GM21526 (cell line): Measurements from ENCODE around the gene GNA14.
"Not testable (repeated sequence)": the region's sequence is repeated elsewhere in the genome, so short reads cannot be mapped to it uniquely, and the experiment has no call there.

Experiments
- ATAC-seq: cut with Tn5 transposase; IDR thresholded peaks from one replicate; pipeline ENCODE4 v1.9.1; 2021; ENCODE audit warnings: moderate library complexity; ENCODE audit not compliant: unreplicated experiment, low FRiP score

The GNA14 gene

GRCh38 chr9:77647267-77648233, 572 bp downstream of the GNA14 start:
- no peak for ATAC-seq

GRCh38 chr9:77643871-77644270, 4.3 kb downstream of the GNA14 start:
- no peak for ATAC-seq

DNA sequence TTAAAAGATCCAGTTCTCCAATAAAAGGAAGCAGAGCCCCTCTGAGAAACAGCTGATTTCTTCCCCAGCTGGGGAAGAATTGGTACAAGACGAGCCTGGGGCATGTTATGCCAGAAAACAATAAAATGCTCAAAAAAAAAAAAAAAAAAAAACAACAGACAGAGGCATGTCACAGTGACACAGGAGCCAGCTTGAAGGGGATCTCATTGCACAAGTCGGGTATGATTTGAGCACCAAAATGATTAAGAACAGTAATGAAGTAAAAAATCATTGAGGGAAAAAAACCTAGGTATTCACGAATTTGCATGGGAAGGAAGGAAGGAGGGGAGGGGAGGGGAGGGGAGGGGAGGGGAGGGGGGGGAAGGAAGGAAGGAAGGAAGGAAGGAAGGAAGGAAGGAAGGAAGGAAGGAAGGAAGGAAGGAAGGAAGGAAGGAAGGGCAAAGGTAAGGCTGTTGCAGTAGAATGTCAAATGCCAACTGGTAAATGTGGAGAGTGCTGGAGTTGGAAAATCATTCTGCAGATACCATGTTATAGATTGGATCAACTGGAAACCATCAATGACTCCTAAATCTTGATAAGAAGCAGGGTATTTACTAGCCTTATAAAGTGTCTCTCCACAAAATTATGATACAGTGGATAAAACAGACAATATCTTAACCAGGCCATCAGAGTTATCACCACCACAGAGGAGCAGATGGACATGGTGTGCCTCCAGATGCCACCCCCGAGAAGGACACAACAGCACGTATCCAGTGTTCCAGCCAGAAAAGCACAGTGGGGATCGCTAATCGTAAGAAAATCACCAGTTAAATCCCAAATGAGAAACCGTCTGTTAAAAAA, 7.2 kb downstream of the GNA14 start:
- no peak for ATAC-seq

DNA sequence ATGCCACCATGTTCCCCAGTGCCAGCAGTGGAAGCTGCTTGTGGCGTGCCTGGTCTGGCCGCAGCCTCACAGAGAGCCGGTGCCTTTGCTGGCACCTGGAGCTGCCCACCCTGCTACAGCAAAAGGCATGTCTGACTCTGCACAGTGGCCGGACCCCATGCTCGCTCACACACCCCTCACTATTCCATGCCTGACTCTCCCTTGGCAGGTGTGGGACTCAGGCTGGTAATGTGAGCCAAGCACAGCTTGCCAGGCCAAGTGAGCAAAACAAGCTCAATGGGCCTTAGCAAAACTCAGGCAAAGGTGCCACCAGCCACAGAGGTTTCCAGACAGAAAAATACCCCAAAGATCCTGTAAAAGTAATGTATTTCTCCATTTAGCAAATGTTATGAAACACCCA, 15.5 kb downstream of the GNA14 start:
- no peak for ATAC-seq

GRCh38 chr9:77628864-77629263, 19.3 kb downstream of the GNA14 start:
- ATAC-seq, result not testable (repeated sequence)

- ATAC-seq, result no peak
Measured at GRCh38 chr9:77616191-77616590, 31.9 kb downstream of the GNA14 start.

- no peak for ATAC-seq
Measured at GRCh38 chr9:77614645-77615044, 33.5 kb downstream of the GNA14 start.

DNA sequence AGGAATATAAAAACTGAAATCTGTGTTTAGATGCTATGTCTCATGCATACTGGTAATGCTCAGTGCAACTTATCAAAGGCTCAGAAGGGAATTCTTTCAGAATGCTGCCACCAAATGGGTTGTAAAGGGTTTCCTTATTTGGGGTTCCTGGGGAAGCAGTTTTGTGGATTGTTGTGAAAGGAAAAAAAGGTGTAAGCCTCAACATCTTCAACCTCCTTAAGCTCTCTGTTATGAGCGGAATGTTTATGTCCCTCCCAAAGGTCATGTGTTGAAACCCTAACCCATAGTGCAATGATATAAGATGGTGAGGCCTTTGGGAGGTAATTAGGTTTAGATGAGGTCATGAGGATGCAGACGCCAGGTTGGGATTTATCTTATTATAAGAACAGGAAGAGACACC, 41.6 kb downstream of the GNA14 start:
- ATAC-seq, result no peak

DNA sequence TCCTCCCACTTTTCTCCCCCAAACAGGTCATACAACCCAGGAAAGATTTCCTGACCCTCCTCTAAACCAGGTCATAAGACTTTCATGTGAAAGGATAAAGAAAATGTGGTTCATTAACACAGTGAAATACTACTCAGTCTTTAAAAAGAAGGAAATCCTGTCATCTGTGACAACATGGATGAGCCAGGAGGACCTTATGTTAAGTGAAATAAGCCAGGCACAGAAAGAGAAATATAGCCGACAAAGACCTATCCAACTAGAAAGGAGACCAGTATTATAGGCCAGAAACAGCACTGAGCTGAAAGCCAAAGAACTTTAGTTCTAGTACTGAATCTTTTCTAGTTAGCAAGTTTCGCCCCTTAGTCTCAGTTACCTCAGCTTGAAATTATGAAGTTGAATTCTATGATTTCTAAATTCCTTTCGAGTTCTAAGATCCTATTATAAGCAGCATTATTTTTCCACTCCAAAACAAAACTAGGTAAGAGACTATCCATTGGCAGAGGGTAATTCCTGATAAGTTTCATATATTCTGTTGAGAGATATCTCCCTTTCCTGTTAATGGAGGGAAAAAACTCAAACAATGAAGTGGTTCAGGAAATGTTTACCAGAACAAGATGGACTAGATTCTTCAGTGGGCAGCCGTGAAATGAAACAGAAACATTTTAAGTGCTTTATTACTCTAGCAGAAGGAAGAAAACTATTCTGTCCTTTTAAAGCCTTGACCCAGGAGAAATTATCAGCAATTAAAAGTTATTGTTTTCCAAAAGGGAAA, 42.5 kb downstream of the GNA14 start:
- no peak for ATAC-seq

GRCh38 chr9:77604316-77604715, 43.8 kb downstream of the GNA14 start:
- ATAC-seq, result no peak

DNA sequence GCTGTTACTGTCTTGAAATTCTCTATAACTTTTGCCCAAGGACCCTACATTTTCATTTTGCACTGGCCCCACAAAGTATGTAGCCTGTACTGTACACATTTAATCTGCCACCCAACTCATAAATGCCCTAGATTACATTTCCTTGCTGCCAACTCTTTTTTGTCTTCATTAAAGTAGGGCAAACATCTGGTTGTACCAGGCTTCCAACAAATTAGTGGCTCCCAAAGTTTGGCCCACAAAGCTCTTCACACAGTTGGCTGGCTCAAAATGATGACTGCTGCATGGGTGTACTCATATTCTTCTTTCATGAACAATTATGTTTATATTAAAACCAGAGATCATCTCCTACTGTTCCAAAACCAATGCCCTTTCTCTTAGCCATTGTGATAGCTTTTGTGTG, 45.3 kb downstream of the GNA14 start:
- no peak for ATAC-seq

GRCh38 chr9:77601476-77602099, 46.5 kb downstream of the GNA14 start:
- no peak for ATAC-seq

DNA sequence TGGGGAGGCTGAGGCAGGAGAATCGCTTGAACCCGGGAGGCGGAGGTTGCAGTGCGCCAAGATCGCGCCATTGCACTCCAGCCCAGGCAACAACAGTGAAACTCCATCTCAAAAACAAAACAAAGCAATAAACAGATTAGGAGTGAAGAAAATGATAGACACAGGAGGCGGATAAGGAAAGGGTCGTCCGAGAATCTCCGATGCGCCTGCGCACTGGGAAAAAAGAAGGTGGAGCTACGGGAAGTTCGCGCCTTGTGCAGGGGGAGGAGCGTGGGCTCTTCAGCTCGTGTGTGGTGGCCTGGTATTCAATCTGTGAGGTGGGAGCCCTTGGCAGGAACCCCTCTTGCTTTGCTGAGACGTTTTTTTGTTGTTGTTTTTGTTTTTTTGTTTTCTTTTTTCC, 47.3 kb downstream of the GNA14 start:
- no peak for ATAC-seq

DNA sequence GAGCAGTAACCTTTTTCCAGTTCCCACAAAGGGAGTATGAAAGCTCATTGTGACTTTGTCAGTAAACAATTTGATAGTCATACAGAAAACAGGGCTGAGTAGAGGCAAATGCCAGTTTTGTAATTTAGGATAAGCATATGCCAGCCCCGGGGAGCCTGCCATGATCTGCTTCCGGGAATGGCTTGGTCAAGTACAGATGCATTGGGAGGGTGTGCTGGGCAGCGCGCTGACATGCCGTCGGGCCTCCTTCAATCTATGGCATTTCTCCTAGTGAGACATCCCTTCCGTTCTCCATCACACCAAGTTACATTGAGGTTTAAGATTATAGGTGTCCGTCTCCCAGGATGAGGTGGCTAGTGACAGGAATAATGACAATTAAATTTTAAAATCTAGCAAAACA, 48.6 kb downstream of the GNA14 start:
- ATAC-seq, result no peak

DNA sequence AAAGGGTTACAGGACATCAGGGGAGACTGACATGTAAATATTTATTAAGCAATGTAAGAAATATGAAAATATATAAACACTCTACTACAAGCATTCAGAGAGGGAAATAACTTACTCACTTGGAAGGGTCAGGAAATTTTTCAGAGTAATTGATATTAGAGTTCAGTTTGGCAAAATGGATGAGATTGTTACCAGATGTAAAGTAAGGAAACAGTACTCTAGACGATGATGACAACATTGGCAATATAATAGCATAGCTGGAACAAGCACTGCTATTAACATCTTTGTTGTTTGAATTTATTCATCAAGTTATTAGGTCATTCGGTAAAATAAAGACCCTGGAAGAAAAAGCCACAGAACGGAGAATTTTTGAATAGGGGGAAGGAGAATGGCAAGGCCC, 49.1 kb downstream of the GNA14 start:
- no peak for ATAC-seq

GRCh38 chr9:77598524-77598923, 49.6 kb downstream of the GNA14 start:
- no peak for ATAC-seq

DNA sequence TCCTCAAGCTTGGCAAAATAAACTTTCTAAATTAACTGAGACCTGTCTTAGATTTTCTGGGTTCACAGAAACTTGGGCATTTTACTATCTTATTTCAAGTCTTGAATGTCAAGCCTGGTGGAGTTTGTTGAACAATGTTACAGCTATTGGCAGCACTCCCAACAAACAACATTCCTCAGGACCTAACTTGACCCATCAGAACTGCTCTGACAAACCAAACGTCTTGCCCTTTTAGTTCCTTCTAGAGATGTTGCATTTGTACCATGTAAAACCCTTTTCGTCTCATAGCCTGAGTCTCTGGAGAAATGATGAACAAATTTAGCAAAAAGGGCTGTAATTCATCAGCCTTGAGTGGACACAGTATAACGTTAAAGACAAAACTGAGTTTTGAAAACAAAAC, 51.1 kb downstream of the GNA14 start:
- ATAC-seq, result no peak

GRCh38 chr9:77595426-77596095, 52.6 kb downstream of the GNA14 start:
- ATAC-seq, result no peak

GRCh38 chr9:77594963-77595362, 53.2 kb downstream of the GNA14 start:
- no peak for ATAC-seq

GRCh38 chr9:77593528-77593927, 54.6 kb downstream of the GNA14 start:
- no peak for ATAC-seq
